ENCODE data around the gene ELL2.

GRCh38 chr5:95975703-95976102, 14.1 kb upstream of the ELL2 start:
- TF ChIP-seq POLR2A (IDR thresholded peaks at IDR 0.05) (no peak), CTCF (IDR thresholded peaks at IDR 0.05) (no peak)
